Neural cell (in vitro differentiated cells): Measurements from ENCODE around the gene GNPTAB.

Experiments used
- CTCF ChIP-seq: fragments of 450-650 bp; IDR thresholded peaks from 2 replicates; pipeline ENCODE4 v1.5.1; 2014; ENCODE audit warnings: antibody characterized with exemption, mild to moderate bottlenecking, moderate library complexity; ENCODE audit not compliant: poor library complexity, severe bottlenecking
- EP300 ChIP-seq: fragments of 450-650 bp; conservative IDR thresholded peaks from 2 replicates; pipeline ENCODE4 v1.6.1; 2014; ENCODE audit warnings: antibody characterized with exemption, mild to moderate bottlenecking, moderate library complexity; ENCODE audit not compliant: poor library complexity, severe bottlenecking
- POLR2AphosphoS5 ChIP-seq: IDR thresholded peaks from 2 replicates; pipeline ENCODE4 v1.6.1; 2012
- REST ChIP-seq: IDR thresholded peaks from 2 replicates; pipeline ENCODE4 v1.6.1; 2012; ENCODE audit warnings: borderline replicate concordance
- TAF1 ChIP-seq: IDR thresholded peaks from 2 replicates; pipeline ENCODE4 v1.6.1; 2012; ENCODE audit warnings: low read depth

- TF ChIP-seq POLR2AphosphoS5 (no peak), CTCF (no peak), TAF1 (no peak), EP300 (no peak), REST (no peak)
Observed at GRCh38 chr12:101775816-101776215, 54.9 kb downstream of the GNPTAB start.
